ENCODE results near the gene PATL1. TPM values are rescaled to one million over a fixed set of nuclear protein-coding genes. Genes with fewer than 3 reads are reported as not detected.

The PATL1 gene
- total RNA-seq, 2 experiments from 2014 or later: 59.8 to 88.7 TPM

Small RNA genes within 50 kb of the gene (microRNA-seq; reads per million reads assigned to microRNA genes)
- not detected for gene MIR3162 (ENCODE audit: borderline replicate concordance)

Other genes starting within 250 kb of the PATL1 start
- not detected for gene OR5A2, start 242.6 kb downstream of the PATL1 start, total RNA-seq
- gene OR5A1, start 232.6 kb downstream of the PATL1 start, total RNA-seq: not detected
- not detected for gene OR4D6, start 212.1 kb downstream of the PATL1 start, total RNA-seq
- not detected for gene OR4D10, start 195.7 kb downstream of the PATL1 start, total RNA-seq
- not detected for gene OR4D11, start 165.5 kb downstream of the PATL1 start, total RNA-seq
- gene OR4D9, start 157.5 kb downstream of the PATL1 start, total RNA-seq: not detected
- 10 to 100 TPM; 37.9 to 44.2 TPM for gene OSBP, start 53.3 kb downstream of the PATL1 start, total RNA-seq
- gene OR10V1, start 44.8 kb upstream of the PATL1 start, total RNA-seq: not detected
- 1 to 10 TPM; 5.1 to 5.4 TPM for gene STX3, start 86.3 kb upstream of the PATL1 start, total RNA-seq
- 10 to 100 TPM; 77.9 to 82.6 TPM for gene MRPL16, start 141.7 kb upstream of the PATL1 start, total RNA-seq
- gene CBLIF, start 176.5 kb upstream of the PATL1 start, total RNA-seq: not detected
- gene TCN1, start 197.4 kb upstream of the PATL1 start, total RNA-seq: not detected
- not detected for gene OOSP3, start 209.7 kb upstream of the PATL1 start, total RNA-seq

All from activated CD4-positive, alpha-beta T cell treated with anti-CD3 and anti-CD28 coated beads for 36 hours (primary cell).